Lung (tissue), 13 donors: ENCODE measurements around the gene RABEPK. TPM values are rescaled to one million over a fixed set of nuclear protein-coding genes. Genes with fewer than 3 reads are reported as not detected.

Experiments
- ATAC-seq: fragments of 200-7000 bp; cut with Tn5 transposase; one replicate; pipeline ENCODE4 v1.9.1; 2020; ENCODE audit warnings: moderate number of reproducible peaks; ENCODE audit not compliant: insufficient read depth, low FRiP score
- DNase-seq, 3 donors: peaks; one replicate each; pipeline ENCODE4 v3.0.0-alpha.2; 2013 to 2017
- H3K27ac ChIP-seq, 2 donors: one replicate each; pipeline ENCODE4 v1.5.1; 2013; ENCODE audit warnings: mild to moderate bottlenecking in 2 of 2, moderate library complexity in 2 of 2, control low read depth in 1 of 2, inconsistent platforms in 1 of 2, low read depth in 1 of 2, low read length in 1 of 2
- H3K27me3 ChIP-seq, 3 donors: one replicate each; pipeline ENCODE4 v1.5.1; 2013; ENCODE audit warnings: low read length in 2 of 3; ENCODE audit not compliant: control insufficient read depth in 3 of 3, insufficient read depth in 3 of 3
- H3K36me3 ChIP-seq, 4 donors: one replicate each; pipeline ENCODE4 v1.5.1; 2013; ENCODE audit warnings: low read length in 4 of 4, mild to moderate bottlenecking in 1 of 4, moderate library complexity in 1 of 4; ENCODE audit not compliant: control insufficient read depth in 4 of 4, insufficient read depth in 4 of 4
- H3K4me1 ChIP-seq, 5 donors: one replicate each; pipeline ENCODE4 v1.5.1; 2013; ENCODE audit warnings: low read length in 5 of 5, mild to moderate bottlenecking in 2 of 5, moderate library complexity in 1 of 5; ENCODE audit not compliant: control insufficient read depth in 5 of 5, insufficient read depth in 5 of 5
- H3K4me3 ChIP-seq: one replicate; pipeline ENCODE4 v1.5.1; 2013; ENCODE audit warnings: mild to moderate bottlenecking, control low read depth, moderate library complexity
- H3K9ac ChIP-seq, 2 donors: one replicate each; pipeline ENCODE4 v1.5.1; 2013; ENCODE audit warnings: low read length in 2 of 2, control low read depth in 1 of 2; ENCODE audit not compliant: insufficient read depth in 1 of 2
- H3K9me3 ChIP-seq, 4 donors: one replicate each; pipeline ENCODE4 v1.5.1; 2013; ENCODE audit warnings: low read length in 3 of 4, mild to moderate bottlenecking in 1 of 4, moderate library complexity in 1 of 4; ENCODE audit not compliant: control insufficient read depth in 4 of 4, insufficient read depth in 3 of 4
- CTCF ChIP-seq: IDR thresholded peaks from 2 replicates; pipeline ENCODE4 v1.5.1; 2012; ENCODE audit warnings: mild to moderate bottlenecking; ENCODE audit errors: control extremely low read depth, extremely low read depth
- WGBS, 2 donors: extraction: QIAGEN DNeasy Blood & Tissue Kit; methylation state at CpG; one replicate each; pipeline ENCODE4 v1.1.7; 2013; 5-methylcytosine and 5-hydroxymethylcytosine counted together
- polyA plus RNA-seq, 2 donors: library from polyadenylated mRNA; stranded (reverse); fragments of 200-250 nt; gene quantifications; one replicate each; pipeline ENCODE4 v1.2.1, GENCODE V29; 2013
- small RNA-seq: library from RNA; depleted of rRNA; stranded (forward); fragments of <200 nt; gene quantifications from one replicate; pipeline ENCODE3, GENCODE V24; 2014; ENCODE audit warnings: low replicate concordance
- total RNA-seq, 2 donors: library from RNA; depleted of rRNA in 1 of 2; stranded (reverse); fragments of >200 nt in 1 of 2; gene quantifications; one replicate each; pipeline ENCODE4 v1.2.1, GENCODE V29; 2014 to 2021
- donor health status: control.
- donor health status: control.
- donor health status: Bipolar disorder and iron deficiency.
- donor health status: healthy.
- donor health status: DM: yes; HTN: yes; CAD: no.

The RABEPK gene
- total and polyA plus RNA-seq, 4 donors = 10.4 to 31.0 (median 17.8) TPM

GRCh38 chr9:125277411-125277810 lies 77.1 kb downstream of the RABEPK start:
- no peak for ATAC-seq
- H3K36me3 ChIP-seq = peaks cover 0 to 3% (median 1%) of the 10 kb centered on the region in 4 donors
- H3K4me1 ChIP-seq = peaks cover 0 to 12% (median 10%) of the 10 kb centered on the region in 5 donors
- H3K27ac ChIP-seq = no peak overlapping the region
- DNase-seq = no peak
- no peak overlapping the region for H3K4me3 ChIP-seq
- no peak overlapping the region for H3K9ac ChIP-seq
- no peaks in the 10 kb centered on the region for H3K27me3 ChIP-seq
- H3K9me3 ChIP-seq = no peaks in the 10 kb centered on the region
- TF ChIP-seq CTCF = no peak

GRCh38 chr9:125280945-125281344 lies 80.6 kb downstream of the RABEPK start:
- 65 to 72% methylated on average over 4 of the region's 4 CpGs for WGBS, 2 donors
- Histone ChIP-seq H3K9me3 (no peaks in the 10 kb centered on the region), H3K36me3 (peaks cover 0 to 3% (median 0%) of the 10 kb centered on the region in 4 donors), H3K27me3 (no peaks in the 10 kb centered on the region), H3K9ac (no peak overlapping the region), H3K27ac (no peak overlapping the region), H3K4me3 (no peak overlapping the region), H3K4me1 (peaks cover 0 to 6% (median 0%) of the 10 kb centered on the region in 5 donors)
- DNase-seq = no peak
- no peak for TF ChIP-seq CTCF
- ATAC-seq = no peak

Small RNA genes within 50 kb of the gene (small RNA-seq; reads per million reads assigned to genes)
- not detected for gene AL354710.1

Other genes with a start within 250 kb of the RABEPK start
- 10 to 100 TPM; 11.1 to 39.9 TPM for gene SCAI, start 57.0 kb upstream of the RABEPK start, total RNA-seq
- gene SCAI, start 57.0 kb upstream of the RABEPK start, polyA plus RNA-seq = 1 to 10 TPM; 1.4 to 5.0 TPM
- gene PPP6C, start 10.7 kb upstream of the RABEPK start, total RNA-seq = 10 to 100 TPM; 27.3 to 37.0 TPM
- 10 to 100 TPM; 20.8 to 23.5 TPM for gene PPP6C, start 10.7 kb upstream of the RABEPK start, polyA plus RNA-seq
- gene HSPA5, start 40.8 kb downstream of the RABEPK start, total RNA-seq = 100 to 1,000 TPM; 144 to 382 TPM
- 100 to 1,000 TPM; 122 to 431 TPM for gene HSPA5, start 40.8 kb downstream of the RABEPK start, polyA plus RNA-seq
- gene GAPVD1, start 61.3 kb downstream of the RABEPK start, total RNA-seq = 100 to 1,000 TPM in 1 of 2 donors, 10 to 100 TPM in 1; 57.8 to 138 TPM
- gene GAPVD1, start 61.3 kb downstream of the RABEPK start, polyA plus RNA-seq = 10 to 100 TPM; 10.6 to 12.6 TPM